Pons (tissue), 1 donor: ENCODE results near the gene LRP5.
A peak's percentile ranks its signal among the peaks of the same experiment; 100 is the strongest.

ENCODE experiments used
- DNase-seq: peaks from one replicate; pipeline ENCODE4 v3.0.0-alpha.2; 2016; ENCODE audit warnings: low spot score

The LRP5 gene

GRCh38 chr11:68312117-68312779, at the start of gene LRP5:
TSS of gene LRP5 (plus strand) at chr11:68312591. CDS start at chr11:68312715, 124 bp downstream.
- DNase-seq: no peak

GRCh38 chr11:68263444-68264035, 48.9 kb upstream of the LRP5 start:
- DNase-seq: no peak

GRCh38 chr11:68264244-68264643, 48.1 kb upstream of the LRP5 start:
- DNase-seq: no peak

DNA sequence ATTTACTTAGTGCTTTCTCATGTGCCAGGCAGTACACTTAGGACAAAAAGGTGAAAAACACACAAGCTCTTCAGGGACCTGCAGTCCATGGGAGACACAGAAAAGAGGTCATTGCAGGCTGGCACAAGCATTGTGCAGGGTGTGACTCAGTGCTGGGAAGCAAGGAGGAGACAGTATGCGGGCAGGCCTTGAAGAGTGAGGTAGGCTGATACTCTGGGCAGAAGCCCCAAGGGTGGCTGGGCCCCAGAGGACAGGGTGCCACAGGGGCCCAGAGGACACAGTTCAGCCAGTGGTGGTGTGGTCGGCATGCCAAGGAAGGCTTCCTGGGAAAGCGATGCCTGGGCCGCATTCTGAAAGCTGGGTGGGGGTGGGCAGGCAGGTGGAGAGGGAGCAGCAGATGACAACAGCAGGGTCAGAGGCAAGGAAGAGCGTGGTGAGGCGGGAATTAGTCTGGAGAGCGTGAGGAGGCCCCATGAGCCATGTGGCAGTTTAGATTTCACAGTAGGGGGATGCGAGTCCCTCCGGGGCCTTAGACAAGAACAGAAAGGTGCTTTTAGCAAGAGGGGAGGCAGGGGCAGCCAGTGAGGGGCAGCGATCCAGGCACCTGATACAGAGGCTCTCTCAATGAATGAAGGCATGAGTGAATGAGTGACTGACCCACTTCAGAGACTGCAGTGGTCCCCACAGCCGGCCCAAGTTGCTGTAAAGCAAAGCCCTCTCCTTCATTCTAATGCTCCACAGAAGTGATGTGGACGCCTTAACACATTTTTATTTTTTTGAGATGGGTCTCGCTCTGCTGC, 47.5 kb upstream of the LRP5 start:
- no peak for DNase-seq

- DNase-seq: peak; percentile 85
These were observed 46.1 kb upstream of the LRP5 start for GRCh38 chr11:68266121-68266891.

GRCh38 chr11:68266936-68267880, 45.2 kb upstream of the LRP5 start:
- no peak for DNase-seq

GRCh38 chr11:68267881-68268240, 44.5 kb upstream of the LRP5 start:
- no peak for DNase-seq

GRCh38 chr11:68269414-68270081, 42.8 kb upstream of the LRP5 start:
- peak; percentile 45 for DNase-seq

GRCh38 chr11:68270196-68271022, 42.0 kb upstream of the LRP5 start:
- DNase-seq: no peak

DNA sequence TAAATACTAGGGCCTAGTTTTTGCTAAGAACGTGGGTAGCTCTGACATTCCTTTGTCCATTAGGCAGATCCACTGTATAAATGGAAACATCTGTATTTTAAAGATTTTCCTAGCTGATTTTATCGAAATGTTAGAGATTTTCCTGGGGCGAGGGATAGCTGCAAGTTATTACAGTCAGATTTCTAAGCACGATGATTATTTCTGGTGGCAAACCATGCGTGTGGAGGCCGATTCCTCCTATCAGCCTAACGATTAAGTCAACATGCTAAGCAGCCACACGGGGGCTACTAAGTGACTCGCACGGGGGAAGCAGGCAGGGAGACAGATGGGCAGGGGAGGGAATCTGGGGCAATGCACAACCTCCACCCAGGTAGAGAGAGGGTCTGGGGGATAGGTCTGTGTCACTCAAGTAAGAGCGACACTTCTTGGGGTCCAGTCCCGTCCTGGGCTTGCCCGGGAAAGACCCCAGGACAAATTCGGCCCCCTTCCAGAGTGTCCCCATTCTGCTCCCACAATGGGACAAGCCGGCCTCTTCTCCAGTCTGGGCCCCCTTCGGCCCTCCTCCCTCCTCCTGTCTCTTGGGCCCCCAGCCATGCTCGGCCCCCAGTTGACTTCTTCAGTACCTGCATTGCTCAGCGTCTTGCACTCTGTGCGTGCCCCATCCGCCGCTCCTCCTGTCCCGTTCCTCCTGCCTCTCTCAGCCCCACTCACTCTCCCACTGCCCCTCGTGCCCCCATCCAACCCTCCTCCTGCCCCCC, 41.2 kb upstream of the LRP5 start:
- DNase-seq: peak; percentile 67

DNA sequence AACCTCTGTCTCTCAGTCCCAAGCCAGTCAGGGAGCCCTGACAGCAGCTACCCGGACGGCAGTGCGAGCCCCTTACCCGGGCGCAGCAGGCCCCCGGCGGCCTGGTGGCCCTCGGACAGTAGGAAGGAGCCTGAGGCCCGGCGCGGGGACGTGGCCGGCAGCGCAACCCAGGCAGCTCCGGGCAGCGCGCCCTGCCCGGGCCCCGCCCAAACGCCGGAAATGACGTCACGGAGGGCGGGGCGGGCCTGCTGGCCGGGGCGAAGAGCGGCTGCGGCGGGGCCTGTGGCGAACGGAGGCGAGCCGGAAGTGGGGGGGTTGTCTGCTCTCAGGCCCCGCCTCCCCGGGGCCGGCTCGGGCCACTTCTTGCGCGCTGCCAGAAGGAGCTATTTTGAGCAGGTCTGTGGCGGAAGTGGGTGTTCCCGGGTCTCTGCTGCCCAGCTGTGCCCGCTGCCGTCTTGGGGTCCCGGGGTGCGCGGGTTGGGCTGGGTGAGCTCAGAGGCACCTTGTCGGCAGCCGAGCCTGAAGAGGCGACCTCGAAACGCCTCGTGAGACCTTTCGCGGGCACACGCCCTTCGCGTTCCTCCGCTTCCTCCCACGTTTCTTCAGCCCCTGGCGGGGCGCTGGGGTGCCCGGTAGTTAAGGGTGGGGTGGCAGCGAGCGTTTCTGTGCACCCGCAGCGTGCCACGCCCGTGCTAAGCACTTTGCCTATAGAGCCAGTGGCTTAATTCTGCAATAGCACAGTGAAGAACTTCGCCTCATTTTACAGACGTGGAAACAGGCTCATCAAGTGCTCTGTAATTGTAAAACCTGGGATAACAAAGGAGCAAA, 40.4 kb upstream of the LRP5 start, which contains the start of gene C11orf24:
Gene C11orf24 (minus strand): TSS at position 193 of the 828 bp plus-strand sequence. CDS start 8,206 bp downstream, outside the sequence.
- DNase-seq: peak; percentile 95

DNA sequence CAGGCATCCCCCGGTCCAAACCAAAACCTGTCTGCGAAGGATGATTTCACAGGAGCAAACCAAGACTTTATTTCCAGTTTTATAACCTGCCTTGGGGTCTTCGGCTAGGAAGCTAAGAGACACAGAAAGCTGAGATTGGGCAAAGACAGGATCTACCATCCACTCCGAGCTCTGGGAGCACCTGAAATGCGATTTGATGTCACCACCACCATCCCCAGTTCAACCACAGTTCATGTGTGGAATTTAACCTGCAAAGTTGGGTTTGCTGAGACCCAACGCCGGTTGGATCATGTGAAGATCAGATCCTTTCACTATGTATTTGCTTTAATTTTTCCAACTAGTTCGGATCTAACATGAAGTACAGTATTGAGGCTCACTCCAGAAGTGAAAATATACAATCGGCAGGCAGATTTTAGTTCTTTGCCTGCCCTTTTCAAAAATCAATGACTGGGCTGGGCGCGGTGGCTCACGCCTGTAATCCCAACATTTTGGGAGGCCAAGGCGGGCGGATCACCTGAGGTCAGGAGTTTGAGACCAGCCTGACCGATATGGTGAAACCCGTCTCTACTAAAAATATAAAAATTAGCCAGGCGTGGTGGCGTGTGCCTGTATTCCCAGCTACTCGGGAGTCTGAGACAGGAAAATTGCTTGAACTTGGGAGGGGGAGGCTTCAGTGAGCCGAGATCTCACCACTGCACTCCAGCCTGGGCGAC, 39.2 kb upstream of the LRP5 start:
- DNase-seq: no peak

DNA sequence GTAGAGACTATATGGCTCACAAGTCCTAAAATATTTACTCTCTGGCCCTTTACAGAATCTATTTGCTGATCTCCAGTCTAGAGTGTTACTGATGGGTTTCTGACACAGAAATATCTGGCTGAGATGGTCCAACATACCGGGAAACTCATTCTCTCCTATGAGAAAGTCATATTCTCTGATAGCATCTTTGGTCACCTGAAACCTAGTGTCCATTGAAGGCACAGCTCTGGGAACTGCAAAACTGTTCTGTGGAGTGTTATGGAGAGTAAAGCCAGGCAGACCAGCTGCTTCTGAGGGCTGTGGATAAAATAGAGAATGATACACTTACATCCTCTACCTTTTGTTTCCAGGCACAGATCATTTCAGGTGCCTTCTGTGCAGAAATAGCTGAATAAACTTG, 38.1 kb upstream of the LRP5 start:
- DNase-seq: no peak

- no peak for DNase-seq
These were observed 36.5 kb upstream of the LRP5 start for GRCh38 chr11:68275721-68276507.

- no peak for DNase-seq
These were observed 35.5 kb upstream of the LRP5 start for GRCh38 chr11:68276861-68277260.

- no peak for DNase-seq
These were observed 32.7 kb upstream of the LRP5 start for GRCh38 chr11:68279676-68280075.
